H1 (cell line): ENCODE results near the gene GFY. TPM values are rescaled to one million over a fixed set of nuclear protein-coding genes. Genes with fewer than 3 reads are reported as not detected.

Source experiments
- ASH2L ChIP-seq: fragments of 200-600, 300-600 bp; sonication (generic); IDR thresholded peaks from one replicate; pipeline ENCODE4 v1.7.1; 2017; ENCODE audit warnings: low read length
- BRCA1 ChIP-seq: IDR thresholded peaks from 2 replicates; pipeline ENCODE4 v1.6.1; 2012; ENCODE audit warnings: low read depth, low read length, improper control_type of control experiment
- CEBPB ChIP-seq: IDR thresholded peaks from 2 replicates; pipeline ENCODE4 v1.6.1; 2012; ENCODE audit warnings: low read depth, low read length
- E2F6 ChIP-seq: IDR thresholded peaks from 2 replicates; pipeline ENCODE4 v1.6.1; 2012; ENCODE audit warnings: inconsistent platforms
- EGR1 ChIP-seq: IDR thresholded peaks from 2 replicates; pipeline ENCODE4 v1.6.1; 2011; ENCODE audit warnings: low read depth, low read length, borderline replicate concordance
- FOSL1 ChIP-seq: IDR thresholded peaks from 2 replicates; pipeline ENCODE4 v1.6.1; 2011; ENCODE audit warnings: mild to moderate bottlenecking, low read depth, low read length, moderate library complexity; ENCODE audit not compliant: insufficient read depth
- GTF2F1 ChIP-seq: IDR thresholded peaks from 2 replicates; pipeline ENCODE4 v1.6.1; 2012; ENCODE audit warnings: low read depth, low read length, improper control_type of control experiment, borderline replicate concordance
- HDAC2 ChIP-seq, 2 experiments: fragments of 300-600 bp in 1 of 2; sonication (generic) in 1 of 2; IDR thresholded peaks; 2 replicates each; pipeline ENCODE4 v1.6.1; 2011 to 2012; ENCODE audit warnings: low read depth in 2 of 2, low read length in 2 of 2, mild to moderate bottlenecking in 2 of 2, moderate library complexity in 2 of 2, borderline replicate concordance in 1 of 2, inconsistent platforms in 1 of 2
- HDAC6 ChIP-seq: IDR thresholded peaks from one replicate; pipeline ENCODE4 v1.7.1; 2012; ENCODE audit warnings: low read depth, mild to moderate bottlenecking, inconsistent platforms, low read length, moderate library complexity
- KDM4A ChIP-seq: IDR thresholded peaks from one replicate; pipeline ENCODE4 v1.7.1; 2012; ENCODE audit warnings: low read depth, mild to moderate bottlenecking, moderate library complexity, low read length, inconsistent platforms; ENCODE audit not compliant: severe bottlenecking
- MAFK ChIP-seq: IDR thresholded peaks from 2 replicates; pipeline ENCODE4 v1.6.1; 2012; ENCODE audit warnings: low read depth, mild to moderate bottlenecking, improper control_type of control experiment, low read length
- PHF8 ChIP-seq: fragments of 200-600 bp; sonication (generic); conservative IDR thresholded peaks from 2 replicates; pipeline ENCODE4 v1.7.1; 2012; ENCODE audit warnings: low read depth, mild to moderate bottlenecking, inconsistent platforms, low read length, moderate library complexity
- POLR2AphosphoS5 ChIP-seq: IDR thresholded peaks from 2 replicates; pipeline ENCODE4 v1.6.1; 2011; ENCODE audit warnings: low read depth, low read length
- RAD21 ChIP-seq, 2 experiments: IDR thresholded peaks in 1 of 2; conservative IDR thresholded peaks in 1 of 2; 2 replicates each; pipeline ENCODE4 v1.6.1; 2011; ENCODE audit warnings: low read depth in 2 of 2, low read length in 2 of 2, improper control_type of control experiment in 1 of 2, inconsistent platforms in 1 of 2, mild to moderate bottlenecking in 1 of 2, moderate library complexity in 1 of 2
- SIN3A ChIP-seq, 2 experiments: IDR thresholded peaks in 1 of 2; conservative IDR thresholded peaks in 1 of 2; 2 replicates each; pipeline ENCODE4 v1.6.1; 2011 to 2012; ENCODE audit warnings: low read length in 2 of 2, improper control_type of control experiment in 1 of 2, low read depth in 1 of 2, mild to moderate bottlenecking in 1 of 2
- SP1 ChIP-seq: IDR thresholded peaks from 2 replicates; pipeline ENCODE4 v1.6.1; 2011; ENCODE audit warnings: low read depth, low read length
- SRF ChIP-seq: IDR thresholded peaks from 2 replicates; pipeline ENCODE4 v1.6.1; 2011; ENCODE audit warnings: mild to moderate bottlenecking, low read depth, low read length, moderate library complexity
- TAF1 ChIP-seq: IDR thresholded peaks from 2 replicates; pipeline ENCODE4 v1.6.1; 2011; ENCODE audit warnings: mild to moderate bottlenecking, low read depth, low read length
- TAF7 ChIP-seq: optimal IDR thresholded peaks from 2 replicates; pipeline ENCODE3; 2011; ENCODE audit warnings: low read depth, mild to moderate bottlenecking, inconsistent platforms, low read length, moderate library complexity, borderline replicate concordance
- YY1 ChIP-seq: IDR thresholded peaks from 2 replicates; pipeline ENCODE4 v1.6.1; 2011; ENCODE audit warnings: low read depth, mild to moderate bottlenecking, low read length
- ZNF274 ChIP-seq: IDR thresholded peaks from 2 replicates; pipeline ENCODE4 v1.7.0; 2012; ENCODE audit warnings: low read length, borderline replicate concordance; ENCODE audit errors: extremely low read depth
- polyA plus RNA-seq, 7 experiments: library from polyadenylated mRNA; depleted of rRNA in 3 of 7; stranded (reverse) in 5 of 7; unstranded in 2 of 7; fragments of >200 nt in 5 of 7; fragments of 200-250 nt in 2 of 7; gene quantifications; 1 replicate in 5 of 7; 2 replicates in 1 of 7; 4 replicates in 1 of 7; pipeline versions ENCODE4 v1.2.1 to v1.2.3, GENCODE V29; 2011 to 2013; ENCODE audit warnings: missing spikeins in 2 of 7, mixed read lengths in 2 of 7
- total RNA-seq: library from RNA; stranded (reverse); fragmentation: NEBNext Ultra II Directional; extraction: Animal tissue kit (Norgen Biotek cat#: 25700); gene quantifications from 2 replicates; pipeline ENCODE4 v1.2.1, GENCODE V29; 2021

The GFY gene
- total and polyA plus RNA-seq, 2 of the 8 experiments (the other 6 are each of a cell fraction or from before 2014, with no cell fraction given), result 0.68 to 0.93 TPM

- TF ChIP-seq TAF7, result peak; percentile 20
- TF ChIP-seq GTF2F1, result no peak
- no peak for TF ChIP-seq MAFK
- TF ChIP-seq PHF8, result peak; percentile 91
- TF ChIP-seq RAD21 (IDR thresholded peaks at IDR 0.05 in 1 of 2, conservative IDR thresholded peaks at IDR 0.05 in 1 of 2; ENCODE audit: low read depth in 2 of 2, low read length in 2 of 2), result no peak
- TF ChIP-seq HDAC6, result no peak
- TF ChIP-seq POLR2AphosphoS5, result peak; percentile 98
- peak in 1 of 2 experiments; percentile 66; a peak in 1 of 4 replicates for TF ChIP-seq SIN3A (conservative IDR thresholded peaks at IDR 0.05 in 1 of 2, IDR thresholded peaks at IDR 0.05 in 1 of 2; ENCODE audit: low read depth in 1 of 2, low read length in 2 of 2)
- TF ChIP-seq BRCA1, result peak; percentile 25; the same call in 1 of the 2 replicates
- TF ChIP-seq CEBPB, result no peak
- TF ChIP-seq ASH2L, result no peak
- no peak for TF ChIP-seq ZNF274
- TF ChIP-seq YY1, result no peak
- no peak for TF ChIP-seq FOSL1
- TF ChIP-seq E2F6, result peak; percentile 48
- no peak for TF ChIP-seq EGR1
- TF ChIP-seq TAF1, result peak; percentile 94
- TF ChIP-seq SRF, result no peak
- TF ChIP-seq SP1, result peak; percentile 60; the same call in 1 of the 2 replicates
- TF ChIP-seq KDM4A, result peak; percentile 45
- no peak for TF ChIP-seq HDAC2 (IDR thresholded peaks at IDR 0.05; ENCODE audit: borderline replicate concordance in 1 of 2, low read depth in 2 of 2, low read length in 2 of 2)
Observed at GRCh38 chr19:49453013-49453756, 28.0 kb downstream of the GFY start, which contains the start of gene ALDH16A1 (continued).
